Central memory CD4-positive, alpha-beta T cell (primary cell): ENCODE data around the gene EIF5AL1.

Experiments used
- DNase-seq: peaks from one replicate; pipeline ENCODE4 v3.0.0; 2022

EIF5AL1 gene

DNA sequence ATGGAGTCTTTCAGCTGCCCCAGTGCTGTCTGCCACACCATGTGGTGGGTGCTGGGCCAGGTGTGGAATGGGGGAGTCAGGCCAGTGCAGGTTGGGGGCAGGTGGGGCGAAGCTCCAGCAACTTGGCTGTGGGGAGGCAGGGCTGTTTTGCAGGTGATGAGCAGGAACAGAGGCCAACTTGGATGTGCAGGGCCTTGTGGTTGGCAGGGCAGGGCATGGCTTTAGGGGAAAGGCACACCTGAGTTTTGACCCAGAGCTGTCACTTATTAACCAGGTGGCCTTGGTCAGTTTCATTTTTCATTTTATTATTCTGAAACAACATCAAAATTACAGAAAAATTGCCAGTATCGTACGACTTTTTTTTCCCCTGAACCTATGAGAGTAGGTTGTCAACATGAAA is 48.9 kb downstream of the EIF5AL1 start:
- no peak for DNase-seq

DNA sequence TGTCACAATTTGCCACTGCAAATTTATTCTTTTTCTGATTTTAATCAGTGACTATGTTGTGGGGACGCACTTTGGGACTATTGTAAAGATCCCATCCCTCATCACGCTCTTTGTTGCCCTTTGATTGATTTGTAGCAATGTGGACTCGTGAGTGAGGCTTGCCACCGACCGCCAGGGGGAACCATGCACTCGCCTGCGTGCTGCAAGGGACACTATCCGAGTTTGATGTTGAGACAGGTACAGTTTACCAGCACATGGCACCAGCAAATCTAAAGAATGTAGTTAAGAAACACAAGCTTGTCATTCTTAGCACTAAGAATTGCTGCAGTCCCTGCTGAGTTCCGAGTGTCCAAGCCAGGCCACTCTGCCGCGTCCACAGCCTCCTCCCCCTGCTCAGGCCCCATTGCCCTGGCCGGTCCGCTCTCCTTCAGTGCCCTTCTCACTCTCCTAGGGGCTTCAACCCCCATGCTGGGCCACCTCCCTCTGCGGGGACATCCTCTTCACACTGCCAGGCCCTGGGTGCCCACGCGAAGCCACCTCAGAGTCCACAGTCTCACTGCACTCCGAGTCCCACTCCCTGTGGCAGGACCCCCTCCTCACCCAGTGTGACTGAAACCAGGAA is 49.9 kb downstream of the EIF5AL1 start:
- peak; percentile 34 for DNase-seq

DNA sequence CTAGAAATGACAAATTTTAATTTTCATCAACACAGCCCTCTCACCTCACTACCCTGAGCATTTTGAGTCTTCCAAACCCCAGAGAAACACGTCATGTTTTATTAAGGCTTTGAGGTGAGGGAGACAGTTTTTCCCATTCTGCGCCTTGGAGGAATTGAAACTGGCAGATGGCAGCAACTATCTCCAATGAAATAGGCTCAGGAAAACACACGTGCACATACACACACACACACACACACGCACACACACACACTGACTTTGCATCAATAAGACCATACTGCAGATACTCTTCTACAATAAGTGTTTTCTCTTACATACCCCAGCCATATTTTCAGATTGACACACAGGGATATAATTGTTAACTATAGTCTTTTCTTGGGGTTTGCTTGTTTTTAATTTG is 51.1 kb downstream of the EIF5AL1 start:
- no peak for DNase-seq
